Spleen (tissue), 7 donors: Measurements from ENCODE around the gene SLCO2B1.

Experiments
- POLR2AphosphoS5 ChIP-seq, 3 donors: sonication (generic); formaldehyde crosslinking; IDR thresholded peaks; one replicate each; pipeline ENCODE4 v1.5.1; 2017; ENCODE audit warnings: antibody characterized with exemption in 3 of 3
- TF ChIP-seq, protein P1 (sequence below), 11 experiments: fragments of 200-600 bp in 7 of 11; fragments of 450-650 bp in 4 of 11; sonication (generic) in 4 of 11; IDR thresholded peaks in 8 of 11; conservative IDR thresholded peaks in 3 of 11; 1 replicate in 7 of 11; 2 replicates in 4 of 11; pipeline versions ENCODE4 v1.4.0 to v1.8.0; 2016 to 2021; ENCODE audit warnings: antibody characterized with exemption in 11 of 11, inconsistent platforms in 4 of 11, mild to moderate bottlenecking in 1 of 11
- donor health status: DM: no; HTN: no; CAD: no; lungs with moderate emphysema.
- donor health status: DM: no; HTN: no; CAD: no.
- donor health status: DM: no; HTN: no; CAD: no.

DNA sequence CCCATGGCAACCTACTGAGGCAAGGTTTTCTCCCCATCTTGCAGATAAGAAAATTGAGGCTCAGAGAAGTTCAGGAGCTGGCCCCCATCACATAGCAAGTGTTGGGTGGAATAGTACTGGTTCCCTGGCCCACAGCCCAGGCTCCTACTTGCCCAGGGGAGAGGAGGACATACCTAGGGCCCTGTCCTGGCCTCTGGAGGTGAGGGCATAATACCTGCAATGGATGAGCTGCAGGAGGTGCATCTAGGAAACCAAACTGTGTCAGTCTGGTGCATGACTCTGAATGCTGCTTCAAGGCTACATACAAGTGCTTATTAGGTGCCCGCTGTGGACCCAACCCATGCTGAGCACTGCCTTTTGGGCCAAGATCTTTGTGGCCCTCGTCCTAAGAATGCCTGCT, 49.6 kb downstream of the SLCO2B1 start:
- TF ChIP-seq, protein P1, sequence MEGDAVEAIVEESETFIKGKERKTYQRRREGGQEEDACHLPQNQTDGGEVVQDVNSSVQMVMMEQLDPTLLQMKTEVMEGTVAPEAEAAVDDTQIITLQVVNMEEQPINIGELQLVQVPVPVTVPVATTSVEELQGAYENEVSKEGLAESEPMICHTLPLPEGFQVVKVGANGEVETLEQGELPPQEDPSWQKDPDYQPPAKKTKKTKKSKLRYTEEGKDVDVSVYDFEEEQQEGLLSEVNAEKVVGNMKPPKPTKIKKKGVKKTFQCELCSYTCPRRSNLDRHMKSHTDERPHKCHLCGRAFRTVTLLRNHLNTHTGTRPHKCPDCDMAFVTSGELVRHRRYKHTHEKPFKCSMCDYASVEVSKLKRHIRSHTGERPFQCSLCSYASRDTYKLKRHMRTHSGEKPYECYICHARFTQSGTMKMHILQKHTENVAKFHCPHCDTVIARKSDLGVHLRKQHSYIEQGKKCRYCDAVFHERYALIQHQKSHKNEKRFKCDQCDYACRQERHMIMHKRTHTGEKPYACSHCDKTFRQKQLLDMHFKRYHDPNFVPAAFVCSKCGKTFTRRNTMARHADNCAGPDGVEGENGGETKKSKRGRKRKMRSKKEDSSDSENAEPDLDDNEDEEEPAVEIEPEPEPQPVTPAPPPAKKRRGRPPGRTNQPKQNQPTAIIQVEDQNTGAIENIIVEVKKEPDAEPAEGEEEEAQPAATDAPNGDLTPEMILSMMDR (IDR thresholded peaks at IDR 0.05 in 8 of 11, conservative IDR thresholded peaks at IDR 0.05 in 3 of 11), result no peak
- no peak for TF ChIP-seq POLR2AphosphoS5 (IDR thresholded peaks at IDR 0.05)
